HuH-7 (cell line): ENCODE results near the gene HS3ST6.
"Not testable (repeated sequence)": the region's sequence is repeated elsewhere in the genome, so short reads cannot be mapped to it uniquely, and the experiment has no call there.

Experiments
- DNase-seq: peaks from one replicate; pipeline ENCODE4 v3.0.0; 2011; ENCODE audit warnings: low spot score

HS3ST6 gene

GRCh38 chr16:1877804-1878203 lies 40.4 kb downstream of the HS3ST6 start:
- DNase-seq: no peak

- no peak for DNase-seq
Measured at GRCh38 chr16:1877089-1877488, 41.1 kb downstream of the HS3ST6 start.

GRCh38 chr16:1876468-1876867 lies 41.7 kb downstream of the HS3ST6 start:
- DNase-seq: no peak

DNA sequence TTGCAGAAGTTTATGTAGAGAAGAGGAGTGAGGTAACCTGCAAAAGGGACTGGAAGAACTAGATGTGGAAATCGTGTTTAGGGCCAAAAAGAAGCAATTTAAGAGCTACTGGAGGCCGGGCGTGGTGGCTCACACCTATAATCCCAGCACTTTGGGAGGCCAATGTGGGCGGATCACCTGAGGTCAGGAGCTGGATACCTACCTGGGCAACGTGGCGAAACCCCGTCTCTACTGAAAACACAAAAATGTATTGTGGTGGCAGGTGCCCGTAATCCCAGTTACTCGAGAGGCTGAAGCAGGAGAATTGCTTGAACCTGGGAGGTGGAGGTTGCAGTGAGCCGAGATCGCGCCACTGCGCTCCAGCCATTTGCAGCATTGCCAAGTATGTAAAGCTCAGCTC lies 42.1 kb downstream of the HS3ST6 start:
- not testable (repeated sequence) for DNase-seq

GRCh38 chr16:1874854-1875253 lies 43.4 kb downstream of the HS3ST6 start:
- DNase-seq: no peak

DNA sequence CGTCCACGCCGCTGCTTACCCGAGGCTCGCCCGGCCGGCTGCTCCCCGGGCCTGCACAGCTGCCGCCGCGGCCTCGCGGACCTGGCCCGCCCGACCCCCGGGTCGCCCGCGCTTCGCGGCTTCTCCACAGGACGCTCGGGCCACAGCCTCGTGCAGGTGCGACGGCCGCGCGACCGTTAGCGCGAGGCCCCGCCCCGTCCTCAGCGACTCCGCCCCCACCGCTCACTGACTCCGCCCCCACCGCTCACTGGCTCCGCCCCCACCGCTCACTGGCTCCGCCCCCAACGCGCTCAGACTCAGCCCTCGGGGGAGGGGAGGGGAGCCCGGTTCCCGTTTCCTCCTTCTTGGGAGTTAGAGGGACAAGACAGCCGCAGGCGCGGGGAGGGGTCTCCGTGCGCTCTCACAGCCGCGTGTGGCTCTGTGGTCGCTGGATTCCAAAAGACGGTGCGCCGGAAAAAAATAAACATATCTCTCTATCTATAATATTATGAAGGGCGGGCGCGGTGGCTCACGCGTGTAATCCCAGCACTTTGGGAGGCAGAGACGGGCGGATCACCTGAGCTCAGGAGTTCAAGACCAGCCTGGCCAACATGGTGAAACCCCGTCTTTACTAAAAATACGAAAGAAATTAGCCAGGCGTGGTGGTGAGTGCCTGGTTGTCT lies 46.1 kb downstream of the HS3ST6 start, which contains the start of gene MEIOB:
Gene MEIOB, minus strand, starts transcription at position 191 of the 662 bp plus-strand sequence. CDS start 3,989 bp downstream, outside the sequence.
- no peak for DNase-seq

DNA sequence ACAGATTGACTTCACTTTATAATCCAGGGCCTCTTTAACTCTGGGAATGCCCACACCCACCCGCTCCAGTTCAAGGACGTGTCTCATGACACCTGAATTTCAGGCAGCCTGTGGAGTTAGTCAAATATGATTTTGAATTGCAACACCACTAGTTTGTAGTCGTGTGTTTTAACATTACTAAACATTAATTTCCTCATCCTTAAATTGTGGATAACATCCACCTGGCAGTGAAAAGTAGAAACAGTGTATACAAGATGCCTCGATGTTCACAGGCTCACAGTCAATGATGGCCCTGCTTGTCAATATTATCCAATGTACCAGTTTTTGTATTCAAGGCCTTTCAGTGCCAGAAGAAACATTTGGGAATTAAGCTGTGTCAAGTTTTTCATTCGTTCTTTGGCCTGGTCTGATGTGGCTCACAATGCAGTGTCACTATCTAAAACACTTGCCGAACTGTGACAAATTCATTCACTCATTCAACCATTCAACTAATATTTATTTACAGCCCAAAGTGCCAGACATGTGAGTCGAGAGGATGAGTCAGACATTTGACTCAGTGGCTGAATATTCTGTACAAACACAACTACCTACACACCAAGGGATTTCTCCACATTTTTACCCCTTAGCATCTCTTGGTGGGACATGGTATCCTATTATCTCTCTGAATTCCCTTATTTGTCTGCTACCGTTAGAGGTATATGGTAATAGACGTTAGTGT lies 47.7 kb downstream of the HS3ST6 start:
- no peak for DNase-seq

DNA sequence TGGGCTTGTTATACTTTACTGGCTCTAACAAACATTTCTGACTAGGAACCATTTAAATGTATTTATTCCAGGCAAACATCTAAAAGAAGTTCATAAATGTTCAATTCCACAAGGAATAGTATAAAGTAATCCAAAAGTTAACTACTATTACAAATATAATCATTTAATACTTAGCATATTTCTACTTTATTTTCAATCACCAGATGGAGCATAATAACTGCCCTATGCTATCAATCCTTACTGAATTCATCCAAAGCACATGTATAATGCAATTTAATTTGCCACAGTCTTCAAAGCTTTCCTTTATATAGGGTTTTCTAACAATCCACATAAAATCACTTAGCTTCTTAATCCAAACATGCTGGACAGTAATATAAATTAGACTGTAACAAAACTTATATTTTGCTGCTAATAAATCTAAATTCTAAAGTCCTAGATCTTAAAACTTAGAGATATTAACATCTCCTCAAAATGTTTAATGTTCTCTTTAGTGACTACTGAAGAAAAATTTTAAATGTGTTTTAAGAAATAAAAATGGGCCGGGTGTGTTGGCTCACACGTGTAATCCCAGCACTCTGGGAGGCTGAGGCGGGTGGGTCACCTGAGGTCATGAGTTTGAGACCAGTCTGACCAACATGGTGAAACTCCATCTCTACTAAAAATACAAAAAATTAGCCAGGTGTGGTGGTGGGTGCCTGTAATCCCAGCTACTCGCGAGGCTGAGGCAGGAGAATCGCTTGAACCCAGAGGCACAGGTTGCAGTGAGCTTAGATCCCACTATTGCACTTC lies 52.1 kb downstream of the HS3ST6 start:
- DNase-seq: no peak

GRCh38 chr16:1863681-1864460 lies 54.3 kb downstream of the HS3ST6 start:
- DNase-seq: no peak

DNA sequence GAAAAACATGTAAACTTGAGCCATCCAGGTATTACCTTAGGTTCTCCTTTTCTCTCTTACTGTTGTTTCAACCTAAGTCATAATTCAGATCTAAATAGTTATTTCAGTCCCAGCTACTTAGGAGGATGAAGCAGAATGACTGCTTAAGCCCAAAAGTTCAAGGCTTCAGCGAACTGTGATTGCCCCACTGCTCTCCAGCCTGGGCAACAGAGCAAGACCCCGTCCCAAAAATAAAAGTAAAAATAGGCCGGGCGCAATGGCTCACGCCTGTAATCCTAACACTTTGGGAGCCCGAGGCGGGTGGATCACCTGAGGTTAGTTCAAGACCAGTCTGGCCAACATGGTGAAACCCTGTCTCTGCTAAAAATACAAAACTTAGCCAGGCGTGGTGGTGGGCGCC lies 55.8 kb downstream of the HS3ST6 start:
- DNase-seq: no peak

GRCh38 chr16:1861730-1862129 lies 56.5 kb downstream of the HS3ST6 start:
- no peak for DNase-seq
